Ascending aorta (tissue), 2 donors: ENCODE data around the gene C16orf92. TPM values are rescaled to one million over a fixed set of nuclear protein-coding genes. Genes with fewer than 3 reads are reported as not detected.

ENCODE experiments used
- DNase-seq, 2 donors: peaks; one replicate each; pipeline ENCODE4 v3.0.0-alpha.2; 2019; ENCODE audit warnings: low spot score in 2 of 2
- H3K27ac ChIP-seq, 2 donors: fragments of 200-600 bp; sonication (generic); one replicate each; pipeline ENCODE4 v1.5.1; 2016 to 2017; ENCODE audit warnings: mild to moderate bottlenecking in 1 of 2
- H3K27me3 ChIP-seq: fragments of 200-600 bp; sonication (generic); one replicate; pipeline ENCODE4 v1.5.1; 2017
- H3K36me3 ChIP-seq, 2 donors: fragments of 200-600 bp; sonication (generic); one replicate each; pipeline ENCODE4 v1.5.1; 2016
- H3K4me1 ChIP-seq, 2 donors: fragments of 200-600 bp; sonication (generic); one replicate each; pipeline ENCODE4 v1.5.1; 2016 to 2017; ENCODE audit warnings: mild to moderate bottlenecking in 1 of 2
- H3K4me3 ChIP-seq, 2 donors: fragments of 200-600 bp; sonication (generic); one replicate each; pipeline ENCODE4 v1.5.1; 2016 to 2017; ENCODE audit warnings: mild to moderate bottlenecking in 1 of 2
- H3K9me3 ChIP-seq, 2 donors: fragments of 200-600 bp; sonication (generic); one replicate each; pipeline ENCODE4 v1.5.1; 2016
- intact Hi-C: fragments of 100-400 bp; cut with DNase I; formaldehyde crosslinking; loops from one replicate; pipeline ENCODE4 v1.15.1; 2023
- total RNA-seq: library from RNA; depleted of rRNA; stranded (reverse); fragments of >200 nt; gene quantifications from one replicate; pipeline ENCODE4 v1.1.0, GENCODE V29; 2016
- TF ChIP-seq, protein P1 (sequence below), 3 experiments: fragments of 200-600 bp in 2 of 3; fragments of 450-650 bp in 1 of 3; sonication (generic) in 2 of 3; IDR thresholded peaks; one replicate each; pipeline ENCODE4 v1.5.1; 2016 to 2019; ENCODE audit warnings: antibody characterized with exemption in 3 of 3, mild to moderate bottlenecking in 1 of 3, moderate library complexity in 1 of 3

C16orf92 gene
- total RNA-seq, 1 donor from 2014 or later: not detected

DNA sequence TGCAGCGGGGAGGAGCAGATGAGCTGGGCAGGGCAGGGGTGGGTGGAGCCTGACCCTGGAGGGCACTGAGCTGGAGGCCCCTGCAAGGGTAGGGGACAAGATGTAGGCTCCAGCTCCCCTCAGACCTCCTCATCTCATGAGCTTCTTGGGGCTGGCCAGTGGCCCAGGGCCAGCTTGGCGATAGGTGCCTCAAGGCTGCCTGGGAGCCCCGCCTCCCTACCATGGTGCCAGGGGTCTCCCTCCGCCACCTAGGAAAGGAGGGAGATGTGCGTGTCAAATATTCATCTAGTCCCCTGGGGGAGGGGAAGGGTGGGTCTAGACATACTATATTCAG is 31.5 kb upstream of the C16orf92 start:
- no peaks in the 10 kb centered on the region for H3K9me3 ChIP-seq
- H3K36me3 ChIP-seq: peaks cover 55 to 72% of the 10 kb centered on the region in 2 donors
- intact Hi-C loops: no loop called here
- DNase-seq: no peak
- no peak overlapping the region for H3K27ac ChIP-seq
- no peaks in the 10 kb centered on the region for H3K27me3 ChIP-seq
- H3K4me1 ChIP-seq: peaks cover under 1 to 8% of the 10 kb centered on the region in 2 donors
- no peak overlapping the region for H3K4me3 ChIP-seq
- TF ChIP-seq, protein P1, sequence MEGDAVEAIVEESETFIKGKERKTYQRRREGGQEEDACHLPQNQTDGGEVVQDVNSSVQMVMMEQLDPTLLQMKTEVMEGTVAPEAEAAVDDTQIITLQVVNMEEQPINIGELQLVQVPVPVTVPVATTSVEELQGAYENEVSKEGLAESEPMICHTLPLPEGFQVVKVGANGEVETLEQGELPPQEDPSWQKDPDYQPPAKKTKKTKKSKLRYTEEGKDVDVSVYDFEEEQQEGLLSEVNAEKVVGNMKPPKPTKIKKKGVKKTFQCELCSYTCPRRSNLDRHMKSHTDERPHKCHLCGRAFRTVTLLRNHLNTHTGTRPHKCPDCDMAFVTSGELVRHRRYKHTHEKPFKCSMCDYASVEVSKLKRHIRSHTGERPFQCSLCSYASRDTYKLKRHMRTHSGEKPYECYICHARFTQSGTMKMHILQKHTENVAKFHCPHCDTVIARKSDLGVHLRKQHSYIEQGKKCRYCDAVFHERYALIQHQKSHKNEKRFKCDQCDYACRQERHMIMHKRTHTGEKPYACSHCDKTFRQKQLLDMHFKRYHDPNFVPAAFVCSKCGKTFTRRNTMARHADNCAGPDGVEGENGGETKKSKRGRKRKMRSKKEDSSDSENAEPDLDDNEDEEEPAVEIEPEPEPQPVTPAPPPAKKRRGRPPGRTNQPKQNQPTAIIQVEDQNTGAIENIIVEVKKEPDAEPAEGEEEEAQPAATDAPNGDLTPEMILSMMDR (IDR thresholded peaks at IDR 0.05): no peak

DNA sequence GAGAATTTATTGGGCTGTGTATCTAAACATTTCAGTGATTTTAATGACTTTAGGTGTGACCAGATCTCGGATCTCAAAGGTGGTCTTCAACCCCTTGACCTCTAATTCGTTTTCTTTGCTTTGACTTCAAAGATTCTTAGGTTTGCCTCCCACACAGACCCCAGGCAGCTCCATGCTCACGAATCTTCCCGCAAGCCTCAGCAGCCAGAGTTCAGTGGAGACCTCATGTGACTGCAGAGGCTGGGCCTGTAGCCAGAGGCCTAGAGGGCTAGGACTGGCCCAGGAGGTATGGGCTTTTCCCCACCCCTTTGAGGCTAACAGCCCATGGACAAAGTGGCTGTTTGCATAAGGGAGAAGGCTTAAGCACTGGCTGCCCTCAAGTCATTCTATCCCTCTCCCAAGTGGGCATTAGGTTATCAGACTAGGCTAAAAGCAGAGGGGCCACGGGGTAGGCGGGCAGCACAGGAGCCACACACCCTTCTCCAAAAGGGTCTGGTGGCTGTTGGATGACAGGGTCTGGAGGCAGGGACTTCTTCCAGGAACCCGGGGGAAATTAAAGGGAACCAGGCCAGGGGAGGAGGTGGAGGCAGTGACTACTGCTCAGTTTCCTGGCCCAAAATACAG is 30.5 kb upstream of the C16orf92 start:
- intact Hi-C loops: no loop called here
- Histone ChIP-seq H3K4me1 (peaks cover 4 to 15% of the 10 kb centered on the region in 2 donors), H3K27ac (no peak overlapping the region), H3K4me3 (no peak overlapping the region), H3K27me3 (no peaks in the 10 kb centered on the region), H3K36me3 (peaks cover 46 to 63% of the 10 kb centered on the region in 2 donors), H3K9me3 (no peaks in the 10 kb centered on the region)
- no peak for DNase-seq
- TF ChIP-seq, protein P1 (IDR thresholded peaks at IDR 0.05): no peak

DNA sequence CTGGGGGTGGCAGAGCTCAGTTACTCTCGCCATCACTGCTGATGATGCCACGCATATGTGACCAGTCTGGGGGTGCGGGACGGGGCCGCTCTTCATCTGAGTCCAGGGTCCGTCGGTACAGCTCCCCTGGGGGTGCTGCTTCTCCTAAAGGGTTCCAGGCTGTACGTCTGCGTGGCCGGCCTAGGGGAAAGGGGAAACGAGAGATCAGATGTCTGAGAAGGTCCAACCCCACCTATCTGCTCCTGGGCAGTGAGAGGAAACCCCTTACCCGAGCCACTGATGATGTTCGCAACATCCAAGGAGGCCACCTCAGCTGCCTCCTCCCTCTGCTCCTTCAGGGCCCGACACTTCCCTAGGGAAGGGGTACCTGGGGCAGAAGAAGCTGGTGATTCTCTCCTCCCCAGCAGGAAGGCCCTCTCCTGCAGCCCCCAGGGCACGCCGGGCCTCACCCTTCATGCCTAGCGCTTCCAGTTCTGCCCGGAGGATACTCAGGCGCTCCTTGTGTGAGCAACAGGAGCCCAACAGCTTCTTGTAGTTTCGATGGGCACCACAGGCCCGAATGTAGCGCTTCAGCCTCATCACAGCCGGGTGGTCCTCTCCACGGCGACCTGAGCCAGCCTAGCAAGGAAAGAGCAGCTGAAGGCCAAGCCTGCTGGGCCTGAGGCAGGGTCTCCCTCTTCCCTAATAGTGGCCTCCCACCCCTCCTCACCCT is 29.7 kb upstream of the C16orf92 start:
- DNase-seq: no peak
- TF ChIP-seq, protein P1 (IDR thresholded peaks at IDR 0.05): no peak
- Histone ChIP-seq H3K4me1 (peaks cover 4 to 15% of the 10 kb centered on the region in 2 donors), H3K27ac (no peak overlapping the region), H3K4me3 (no peak overlapping the region), H3K36me3 (peaks cover 39 to 57% of the 10 kb centered on the region in 2 donors), H3K9me3 (no peaks in the 10 kb centered on the region), H3K27me3 (no peaks in the 10 kb centered on the region)
- intact Hi-C loops: no loop called here

DNA sequence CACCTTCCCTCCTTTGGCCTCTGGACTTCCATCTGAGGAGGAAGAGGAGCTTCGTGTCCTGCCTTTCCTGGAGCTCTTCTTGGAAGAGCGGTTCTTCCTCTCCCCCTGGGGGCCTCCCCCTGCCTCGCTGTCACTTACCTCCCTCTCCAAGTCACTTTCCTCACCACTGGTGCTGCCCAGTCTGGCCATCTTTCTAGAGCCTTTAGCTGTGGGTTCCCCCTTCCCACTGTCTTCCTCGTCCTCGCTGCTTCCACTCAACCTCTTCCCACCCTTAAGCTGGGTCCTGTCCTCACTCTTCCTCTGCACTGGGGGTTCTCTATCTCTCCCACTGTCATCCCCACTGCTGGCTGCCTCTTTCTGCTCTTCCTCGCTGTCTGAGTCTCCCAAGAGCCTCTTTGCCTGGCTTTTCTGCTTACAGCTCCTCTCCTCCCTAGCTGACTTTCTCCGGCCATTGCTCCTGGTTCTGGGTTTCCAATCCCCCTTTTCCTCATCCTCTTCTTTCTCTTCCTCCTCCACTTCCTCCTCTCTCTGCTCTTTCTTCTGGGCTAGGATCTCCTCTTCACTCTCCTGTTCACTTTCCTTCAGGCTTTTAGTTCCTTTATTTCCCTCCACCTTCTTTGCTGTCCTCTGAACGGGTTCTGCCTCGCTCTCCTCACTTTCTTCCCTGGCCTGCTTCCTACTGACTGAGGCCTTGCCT is 28.9 kb upstream of the C16orf92 start:
- peak overlapping the region in 1 of 2 donors; percentile 69 for H3K4me3 ChIP-seq

DNA sequence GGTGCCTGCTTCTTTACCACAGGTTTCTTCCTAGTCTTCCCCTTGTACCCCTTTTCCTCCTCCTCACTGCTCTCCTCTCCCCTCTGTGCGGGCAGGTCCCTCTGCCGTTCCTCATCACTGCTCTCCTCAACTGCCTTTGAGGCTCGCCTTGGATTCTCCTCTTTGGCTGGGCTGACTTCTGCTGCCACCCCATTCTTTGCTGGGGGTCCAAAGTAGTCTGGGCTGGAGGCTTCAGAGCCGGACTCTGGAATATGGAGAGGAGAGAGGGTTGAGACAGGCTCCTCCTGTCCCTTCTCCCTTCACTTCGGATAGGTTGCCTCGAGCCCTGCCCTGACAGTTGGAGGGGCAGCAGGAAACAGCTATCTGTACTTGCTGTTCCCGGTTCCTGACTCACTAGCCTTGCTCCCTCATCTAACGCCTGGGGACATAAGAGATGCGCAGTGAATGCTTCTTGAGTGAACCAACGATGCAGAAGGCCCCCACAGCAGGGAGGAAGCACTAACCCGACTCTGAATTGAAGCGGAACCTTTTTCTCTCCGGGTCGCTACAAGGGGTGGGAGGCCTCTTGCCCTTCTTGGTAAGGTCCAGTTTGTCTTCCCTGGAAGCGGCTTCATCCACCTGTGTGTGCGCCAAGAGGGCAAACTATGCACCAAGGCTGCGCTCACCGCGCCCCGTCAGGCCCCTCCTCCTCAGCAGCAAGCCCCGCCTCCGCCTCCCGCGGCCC is 28.2 kb upstream of the C16orf92 start:
- intact Hi-C loops: loop anchor here (5.0 kb wide), 3 partner anchors 58 to 187 kb away; partner anchors contain the start of genes MAZ and MVP
- Histone ChIP-seq H3K4me1 (peaks cover 4 to 15% of the 10 kb centered on the region in 2 donors), H3K27ac (peak overlapping the region; percentile 84 to 91), H3K27me3 (no peaks in the 10 kb centered on the region), H3K36me3 (peaks cover 28 to 45% of the 10 kb centered on the region in 2 donors), H3K9me3 (no peaks in the 10 kb centered on the region), H3K4me3 (peak overlapping the region; percentile 69 to 77)
- TF ChIP-seq, protein P1 (IDR thresholded peaks at IDR 0.05): no peak
- DNase-seq: no peak

More for the DNA sequence above, 28.9 kb upstream of the C16orf92 start:
- Histone ChIP-seq H3K27me3 (no peaks in the 10 kb centered on the region), H3K9me3 (no peaks in the 10 kb centered on the region), H3K4me1 (peaks cover 4 to 15% of the 10 kb centered on the region in 2 donors), H3K27ac (peak overlapping the region in 1 of 2 donors; percentile 91), H3K36me3 (peaks cover 32 to 52% of the 10 kb centered on the region in 2 donors)
- intact Hi-C loops: no loop called here
- TF ChIP-seq, protein P1 (IDR thresholded peaks at IDR 0.05): no peak
- no peak for DNase-seq
